Subcutaneous abdominal adipose tissue (tissue), 5 donors: ENCODE data around the gene PATJ.

Experiments used
- H3K27ac ChIP-seq: one replicate; pipeline ENCODE4 v1.7.0; 2013; ENCODE audit warnings: low read depth, mild to moderate bottlenecking, inconsistent platforms, low read length, moderate library complexity
- H3K27me3 ChIP-seq, 5 donors: one replicate each; pipeline ENCODE4 v1.7.0; 2013; ENCODE audit warnings: low read length in 5 of 5, inconsistent platforms in 1 of 5; ENCODE audit not compliant: control insufficient read depth in 5 of 5, insufficient read depth in 4 of 5
- H3K36me3 ChIP-seq, 5 donors: one replicate each; pipeline ENCODE4 v1.7.0; 2013; ENCODE audit warnings: low read length in 5 of 5; ENCODE audit not compliant: control insufficient read depth in 5 of 5, insufficient read depth in 5 of 5
- H3K4me1 ChIP-seq, 5 donors: one replicate each; pipeline ENCODE4 v1.7.0; 2013; ENCODE audit warnings: low read length in 5 of 5, mild to moderate bottlenecking in 3 of 5, moderate library complexity in 1 of 5; ENCODE audit not compliant: control insufficient read depth in 5 of 5, insufficient read depth in 5 of 5
- H3K4me3 ChIP-seq, 5 donors: one replicate each; pipeline ENCODE4 v1.7.0; 2013; ENCODE audit warnings: low read length in 5 of 5, low read depth in 1 of 5
- H3K9ac ChIP-seq, 5 donors: one replicate each; pipeline ENCODE4 v1.7.0; 2013; ENCODE audit warnings: low read length in 5 of 5, mild to moderate bottlenecking in 4 of 5, moderate library complexity in 3 of 5
- H3K9me3 ChIP-seq, 5 donors: one replicate each; pipeline ENCODE4 v1.7.0; 2013; ENCODE audit warnings: low read length in 5 of 5; ENCODE audit not compliant: control insufficient read depth in 5 of 5
- donor health status: healthy.
- donor health status: healthy.
- donor health status: healthy.
- donor health status: healthy.
- donor health status: healthy.

Gene PATJ

DNA sequence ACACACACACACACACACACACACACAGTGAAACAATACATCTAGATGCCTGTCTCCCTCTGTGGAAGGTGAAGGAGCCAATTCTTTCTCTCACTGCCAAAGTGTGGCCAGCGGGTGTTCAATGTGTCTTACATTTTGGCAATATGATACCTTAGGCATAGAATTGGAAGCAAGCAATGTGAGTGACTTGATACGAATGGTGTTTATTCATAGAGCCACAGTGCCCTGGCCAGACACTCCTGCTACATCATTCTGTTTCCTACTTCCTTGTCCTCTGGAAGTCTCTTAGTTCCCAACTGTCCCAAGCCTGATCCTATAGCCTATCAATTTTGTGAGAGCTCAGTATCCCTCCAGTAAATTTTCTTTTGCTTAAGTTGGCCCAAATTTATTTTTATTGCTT lies 282.4 kb downstream of the PATJ start:
- H3K27ac ChIP-seq: no peak overlapping the region
- H3K4me3 ChIP-seq: no peak overlapping the region
- H3K9me3 ChIP-seq: peaks cover 0 to 7% (median 3%) of the 10 kb centered on the region in 5 donors
- peaks cover 0 to 3% (median 0%) of the 10 kb centered on the region in 5 donors for H3K36me3 ChIP-seq
- no peaks in the 10 kb centered on the region for H3K4me1 ChIP-seq
- H3K27me3 ChIP-seq: no peaks in the 10 kb centered on the region
- no peak overlapping the region for H3K9ac ChIP-seq

DNA sequence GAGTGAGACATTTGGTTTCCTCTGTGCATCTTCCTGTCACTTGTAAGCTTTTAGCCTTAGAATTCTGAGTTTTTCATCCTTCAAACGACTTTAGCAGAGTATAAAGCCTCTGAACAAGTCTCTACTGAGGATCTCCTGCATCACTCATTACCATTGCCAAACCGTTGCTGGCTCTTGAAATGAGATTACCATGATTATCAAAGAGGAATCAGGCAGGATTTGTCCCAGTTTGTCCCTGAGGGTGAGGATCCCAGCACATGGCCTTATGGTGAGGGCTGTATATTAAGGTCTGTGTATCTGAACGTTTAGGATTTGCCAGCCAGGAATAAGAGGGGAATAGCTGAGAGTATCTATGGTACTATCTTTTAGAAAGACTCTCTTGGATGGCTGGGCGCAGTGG lies 282.9 kb downstream of the PATJ start:
- Histone ChIP-seq H3K9ac (no peak overlapping the region), H3K4me1 (no peaks in the 10 kb centered on the region), H3K36me3 (peaks cover 0 to 2% (median 0%) of the 10 kb centered on the region in 5 donors), H3K27me3 (no peaks in the 10 kb centered on the region), H3K27ac (no peak overlapping the region), H3K4me3 (no peak overlapping the region), H3K9me3 (peaks cover 0 to 6% (median 3%) of the 10 kb centered on the region in 5 donors)

DNA sequence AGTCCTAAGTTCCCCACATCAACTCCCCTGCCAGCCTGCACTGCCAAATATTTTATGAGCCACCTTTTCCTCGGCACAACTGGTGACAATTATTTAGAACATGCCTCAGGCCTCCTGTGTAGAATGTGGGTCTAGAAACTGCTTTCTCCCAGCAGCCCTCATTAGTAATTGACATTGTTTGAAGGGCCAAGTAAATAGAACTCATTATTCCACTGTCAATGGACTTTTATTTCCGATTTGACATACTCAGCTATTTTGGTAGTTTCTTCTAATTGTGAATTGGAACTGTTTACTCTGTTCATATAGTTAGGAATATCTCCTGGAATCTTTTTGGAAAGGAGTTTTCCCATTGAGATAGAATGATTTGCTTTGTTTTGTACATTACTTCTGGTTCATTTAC lies 283.6 kb downstream of the PATJ start:
- H3K9ac ChIP-seq: no peak overlapping the region
- peaks cover 0 to 4% (median 3%) of the 10 kb centered on the region in 5 donors for H3K9me3 ChIP-seq
- H3K27ac ChIP-seq: no peak overlapping the region
- H3K4me1 ChIP-seq: no peaks in the 10 kb centered on the region
- no peaks in the 10 kb centered on the region for H3K36me3 ChIP-seq
- H3K4me3 ChIP-seq: no peak overlapping the region
- H3K27me3 ChIP-seq: no peaks in the 10 kb centered on the region

GRCh38 chr1:62029704-62030103 lies 287.4 kb downstream of the PATJ start:
- Histone ChIP-seq H3K9ac (no peak overlapping the region), H3K4me1 (no peaks in the 10 kb centered on the region), H3K27ac (no peak overlapping the region), H3K36me3 (no peaks in the 10 kb centered on the region), H3K27me3 (no peaks in the 10 kb centered on the region), H3K9me3 (peaks cover 0 to 4% (median 3%) of the 10 kb centered on the region in 5 donors), H3K4me3 (no peak overlapping the region)

GRCh38 chr1:62034790-62035189 lies 292.5 kb downstream of the PATJ start:
- Histone ChIP-seq H3K9me3 (no peaks in the 10 kb centered on the region), H3K4me1 (no peaks in the 10 kb centered on the region)

GRCh38 chr1:62037274-62037673 lies 295.0 kb downstream of the PATJ start:
- Histone ChIP-seq H3K36me3 (no peaks in the 10 kb centered on the region), H3K9ac (no peak overlapping the region), H3K4me1 (no peaks in the 10 kb centered on the region), H3K27me3 (no peaks in the 10 kb centered on the region), H3K4me3 (no peak overlapping the region), H3K27ac (no peak overlapping the region), H3K9me3 (no peaks in the 10 kb centered on the region)

More at GRCh38 chr1:62034790-62035189, 292.5 kb downstream of the PATJ start:
- Histone ChIP-seq H3K27me3 (no peaks in the 10 kb centered on the region), H3K27ac (no peak overlapping the region), H3K4me3 (no peak overlapping the region), H3K36me3 (no peaks in the 10 kb centered on the region), H3K9ac (no peak overlapping the region)

- no peaks in the 10 kb centered on the region for H3K4me1 ChIP-seq
- no peaks in the 10 kb centered on the region for H3K36me3 ChIP-seq
- no peak overlapping the region for H3K9ac ChIP-seq
Measured at GRCh38 chr1:62038594-62039284, 296.5 kb downstream of the PATJ start.

DNA sequence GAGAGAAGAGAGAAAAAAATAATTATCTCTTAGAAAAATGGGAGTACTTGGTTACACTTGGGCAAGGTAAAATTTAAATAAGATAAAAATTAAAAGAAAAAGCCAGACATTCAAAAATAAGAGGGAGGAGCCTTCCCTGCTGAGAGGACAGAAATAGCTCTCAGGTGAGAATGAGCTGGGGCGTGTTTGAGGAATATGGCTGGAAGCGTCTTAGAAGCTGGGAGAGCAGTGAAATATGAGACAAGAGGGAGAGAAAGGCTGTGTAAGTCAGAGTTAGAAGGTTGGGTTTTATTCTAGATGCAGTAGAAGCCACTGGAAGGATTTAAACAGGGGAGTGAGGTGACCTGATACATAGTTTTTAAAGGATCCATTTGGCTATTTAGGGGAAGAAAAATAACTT lies 298.2 kb downstream of the PATJ start:
- H3K36me3 ChIP-seq: no peaks in the 10 kb centered on the region
- no peak overlapping the region for H3K9ac ChIP-seq
- H3K27ac ChIP-seq: no peak overlapping the region
- no peaks in the 10 kb centered on the region for H3K9me3 ChIP-seq
- no peaks in the 10 kb centered on the region for H3K27me3 ChIP-seq
- H3K4me1 ChIP-seq: peaks cover 0 to under 1% (median 0%) of the 10 kb centered on the region in 5 donors
- no peak overlapping the region for H3K4me3 ChIP-seq

More at GRCh38 chr1:62038594-62039284, 296.5 kb downstream of the PATJ start:
- H3K4me3 ChIP-seq: no peak overlapping the region
- no peaks in the 10 kb centered on the region for H3K27me3 ChIP-seq
- no peaks in the 10 kb centered on the region for H3K9me3 ChIP-seq
- no peak overlapping the region for H3K27ac ChIP-seq

GRCh38 chr1:62040973-62041372 lies 298.7 kb downstream of the PATJ start:
- no peaks in the 10 kb centered on the region for H3K9me3 ChIP-seq
- no peaks in the 10 kb centered on the region for H3K36me3 ChIP-seq
- no peak overlapping the region for H3K27ac ChIP-seq
- no peak overlapping the region for H3K4me3 ChIP-seq
- no peak overlapping the region for H3K9ac ChIP-seq
- no peaks in the 10 kb centered on the region for H3K27me3 ChIP-seq
- peaks cover 0 to 2% (median 0%) of the 10 kb centered on the region in 5 donors for H3K4me1 ChIP-seq

GRCh38 chr1:62043154-62043553 lies 300.9 kb downstream of the PATJ start:
- H3K27ac ChIP-seq: no peak overlapping the region
- no peaks in the 10 kb centered on the region for H3K27me3 ChIP-seq
- H3K9ac ChIP-seq: no peak overlapping the region
- no peaks in the 10 kb centered on the region for H3K9me3 ChIP-seq
- H3K4me3 ChIP-seq: no peak overlapping the region
- peaks cover 0 to 2% (median 0%) of the 10 kb centered on the region in 5 donors for H3K4me1 ChIP-seq
- H3K36me3 ChIP-seq: peaks cover 0 to 3% (median 0%) of the 10 kb centered on the region in 5 donors
